Muscle layer of colon (tissue), 2 donors: ENCODE results near the gene NF2.
"Not testable (repeated sequence)": the region's sequence is repeated elsewhere in the genome, so short reads cannot be mapped to it uniquely, and the experiment has no call there.

Source experiments
- H3K27ac ChIP-seq: one replicate; pipeline ENCODE4 v1.7.0; 2013; ENCODE audit warnings: low read depth, mild to moderate bottlenecking, low read length, moderate library complexity
- H3K27me3 ChIP-seq, 2 donors: one replicate each; pipeline ENCODE4 v1.7.0; 2013; ENCODE audit warnings: low read length in 2 of 2, mild to moderate bottlenecking in 2 of 2; ENCODE audit not compliant: insufficient read depth in 2 of 2, control insufficient read depth in 1 of 2
- H3K36me3 ChIP-seq: one replicate; pipeline ENCODE4 v1.7.0; 2013; ENCODE audit warnings: mild to moderate bottlenecking, low read length; ENCODE audit not compliant: insufficient read depth
- H3K4me1 ChIP-seq: one replicate; pipeline ENCODE4 v1.7.0; 2013; ENCODE audit warnings: mild to moderate bottlenecking, low read length; ENCODE audit not compliant: insufficient read depth
- H3K4me3 ChIP-seq, 2 donors: one replicate each; pipeline ENCODE4 v1.7.0; 2013; ENCODE audit warnings: low read length in 2 of 2, low read depth in 1 of 2, mild to moderate bottlenecking in 1 of 2, moderate library complexity in 1 of 2
- H3K9ac ChIP-seq: one replicate; pipeline ENCODE4 v1.7.0; 2013; ENCODE audit warnings: low read length
- H3K9me3 ChIP-seq: one replicate; pipeline ENCODE4 v1.7.0; 2013; ENCODE audit warnings: mild to moderate bottlenecking, low read length
- donor health status: abdominal sarcoma.
- donor health status: Adenocarcinoma of cecum.

The NF2 gene

DNA sequence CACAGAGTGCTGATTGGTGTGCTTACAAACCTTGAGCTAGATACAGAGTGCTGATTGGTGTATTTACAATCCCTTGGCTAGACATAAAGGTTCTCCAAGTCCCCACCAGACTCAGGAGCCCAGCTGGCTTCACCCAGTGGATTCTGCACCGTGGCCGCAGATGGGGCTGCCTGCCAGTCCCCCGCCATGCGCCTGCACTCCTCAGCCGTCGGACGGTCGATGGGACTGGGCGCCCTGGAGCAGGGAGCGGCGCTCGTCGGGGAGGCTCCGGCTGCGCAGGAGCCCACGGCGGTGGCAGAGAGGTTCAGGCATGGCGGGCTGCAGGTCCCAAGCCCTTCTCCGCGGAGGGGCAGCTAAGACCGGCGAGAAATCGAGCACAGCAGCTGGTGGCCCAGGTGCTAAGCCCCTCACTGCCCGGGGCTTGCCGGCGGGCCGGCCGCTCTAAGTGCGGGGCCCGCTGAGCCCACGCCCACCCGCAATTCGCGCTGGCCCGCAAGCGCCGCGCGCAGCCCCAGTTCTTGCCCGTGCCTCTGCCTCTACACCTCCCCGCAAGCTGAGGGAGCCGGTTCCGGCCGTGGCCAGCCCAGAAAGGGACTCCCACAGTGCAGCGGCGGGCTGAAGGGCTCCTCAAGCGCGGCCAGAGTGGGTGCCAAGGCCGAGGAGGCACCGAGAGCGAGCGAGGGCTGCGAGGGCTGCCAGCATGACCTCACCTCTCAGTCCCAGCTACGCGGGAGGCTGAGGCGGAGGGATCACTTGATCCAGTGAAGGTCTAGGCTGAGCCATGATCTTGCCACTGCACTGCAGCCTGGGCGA lies 5.4 kb upstream of the NF2 start:
- not testable (repeated sequence) for H3K9ac ChIP-seq, H3K9me3 ChIP-seq, H3K4me3 ChIP-seq, H3K4me1 ChIP-seq, H3K36me3 ChIP-seq, H3K27me3 ChIP-seq, H3K27ac ChIP-seq

GRCh38 chr22:29598684-29599020 lies 4.8 kb upstream of the NF2 start:
- H3K4me1 ChIP-seq = no peaks in the 10 kb centered on the region
- no peak overlapping the region for H3K4me3 ChIP-seq

GRCh38 chr22:29604076-29604360 lies 585 bp downstream of the NF2 start:
- no peaks in the 10 kb centered on the region for H3K27me3 ChIP-seq
- peaks cover 18% of the 10 kb centered on the region for H3K4me1 ChIP-seq
- H3K27ac ChIP-seq = peak overlapping the region; percentile 96
- H3K9ac ChIP-seq = peak overlapping the region; percentile 94
- no peaks in the 10 kb centered on the region for H3K9me3 ChIP-seq
- H3K4me3 ChIP-seq = peak overlapping the region; percentile 82 to 88
- no peaks in the 10 kb centered on the region for H3K36me3 ChIP-seq

More at GRCh38 chr22:29598684-29599020, 4.8 kb upstream of the NF2 start:
- Histone ChIP-seq H3K27ac (no peak overlapping the region), H3K9ac (no peak overlapping the region), H3K9me3 (no peaks in the 10 kb centered on the region), H3K36me3 (no peaks in the 10 kb centered on the region), H3K27me3 (no peaks in the 10 kb centered on the region)

DNA sequence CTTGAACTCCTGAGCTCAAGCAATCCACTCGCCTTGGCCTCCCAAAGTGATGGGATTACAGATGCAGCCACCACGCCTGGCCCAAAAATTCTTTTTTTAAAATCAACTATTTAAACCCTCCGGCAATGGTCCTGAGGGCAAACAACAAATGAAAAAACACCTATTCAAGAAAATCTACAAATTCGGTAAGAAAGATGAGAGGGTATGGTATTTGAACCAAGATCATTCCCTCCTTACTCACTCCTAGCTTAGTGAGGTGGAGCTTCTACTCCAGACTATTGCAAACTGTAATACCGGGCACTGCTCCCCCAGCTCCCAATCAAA lies 2.1 kb downstream of the NF2 start:
- H3K9ac ChIP-seq = no peak overlapping the region
- H3K36me3 ChIP-seq = no peaks in the 10 kb centered on the region
- H3K4me3 ChIP-seq = no peak overlapping the region
- no peaks in the 10 kb centered on the region for H3K27me3 ChIP-seq
- no peak overlapping the region for H3K27ac ChIP-seq
- peaks cover 18% of the 10 kb centered on the region for H3K4me1 ChIP-seq
- H3K9me3 ChIP-seq = no peaks in the 10 kb centered on the region

GRCh38 chr22:29606320-29606719 lies 2.9 kb downstream of the NF2 start:
- Histone ChIP-seq H3K9ac (no peak overlapping the region), H3K4me3 (no peak overlapping the region), H3K4me1 (peaks cover 18% of the 10 kb centered on the region), H3K27ac (no peak overlapping the region), H3K9me3 (no peaks in the 10 kb centered on the region), H3K36me3 (no peaks in the 10 kb centered on the region), H3K27me3 (no peaks in the 10 kb centered on the region)

GRCh38 chr22:29607426-29607825 lies 4.0 kb downstream of the NF2 start:
- Histone ChIP-seq H3K36me3 (no peaks in the 10 kb centered on the region), H3K27me3 (no peaks in the 10 kb centered on the region), H3K9me3 (no peaks in the 10 kb centered on the region), H3K4me3 (no peak overlapping the region), H3K4me1 (peaks cover 18% of the 10 kb centered on the region), H3K9ac (no peak overlapping the region), H3K27ac (no peak overlapping the region)

DNA sequence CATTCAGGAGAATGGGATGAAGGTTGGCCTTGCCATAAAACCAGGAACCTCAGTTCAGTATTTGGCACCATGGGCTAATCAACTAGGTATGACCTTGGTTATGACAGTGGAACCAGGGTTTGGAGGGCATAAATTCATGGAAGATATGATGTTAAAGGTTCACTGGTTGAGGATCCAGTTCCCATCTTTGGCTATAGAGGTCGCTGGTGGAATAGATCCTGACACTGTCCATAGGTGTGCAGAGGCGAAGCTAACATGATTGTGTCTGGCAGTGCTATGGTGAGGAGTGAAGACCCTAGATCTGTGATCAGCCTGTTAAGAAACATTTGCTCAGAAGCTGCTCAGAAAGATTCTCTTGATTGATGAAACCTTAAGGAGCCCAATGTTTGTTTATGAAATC lies 5.7 kb downstream of the NF2 start:
- no peaks in the 10 kb centered on the region for H3K27me3 ChIP-seq
- H3K27ac ChIP-seq = no peak overlapping the region
- H3K9me3 ChIP-seq = no peaks in the 10 kb centered on the region

DNA sequence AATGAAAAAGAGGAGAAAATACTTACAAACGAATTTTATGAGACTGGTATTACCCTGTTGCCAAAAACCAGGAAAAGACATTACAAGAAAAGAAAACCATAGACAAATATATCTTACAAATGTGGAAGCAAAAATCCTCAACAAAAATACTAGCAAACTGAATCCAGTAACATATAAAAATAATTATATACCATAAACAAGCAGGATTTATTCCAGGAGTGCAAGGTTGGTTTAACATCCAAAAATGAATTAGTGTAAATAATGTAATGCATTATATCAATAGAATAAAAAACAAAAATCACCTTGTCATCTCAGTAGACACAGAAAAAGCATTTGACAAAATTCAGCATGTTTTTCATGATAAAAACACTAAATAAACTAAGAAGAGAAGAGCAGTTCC lies 7.3 kb downstream of the NF2 start:
- Histone ChIP-seq H3K9me3 (no peaks in the 10 kb centered on the region), H3K4me1 (peaks cover 2% of the 10 kb centered on the region), H3K4me3 (no peak overlapping the region), H3K36me3 (no peaks in the 10 kb centered on the region), H3K27me3 (no peaks in the 10 kb centered on the region), H3K9ac (no peak overlapping the region), H3K27ac (no peak overlapping the region)

More for the DNA sequence above, 5.7 kb downstream of the NF2 start:
- Histone ChIP-seq H3K9ac (no peak overlapping the region), H3K4me3 (no peak overlapping the region), H3K36me3 (no peaks in the 10 kb centered on the region), H3K4me1 (peaks cover 18% of the 10 kb centered on the region)

GRCh38 chr22:29615705-29616327 lies 12.4 kb downstream of the NF2 start:
- no peak overlapping the region for H3K9ac ChIP-seq
- H3K36me3 ChIP-seq = no peaks in the 10 kb centered on the region
- no peaks in the 10 kb centered on the region for H3K9me3 ChIP-seq
- peaks cover 11% of the 10 kb centered on the region for H3K4me1 ChIP-seq
- H3K27ac ChIP-seq = no peak overlapping the region
- no peak overlapping the region for H3K4me3 ChIP-seq
- no peaks in the 10 kb centered on the region for H3K27me3 ChIP-seq

DNA sequence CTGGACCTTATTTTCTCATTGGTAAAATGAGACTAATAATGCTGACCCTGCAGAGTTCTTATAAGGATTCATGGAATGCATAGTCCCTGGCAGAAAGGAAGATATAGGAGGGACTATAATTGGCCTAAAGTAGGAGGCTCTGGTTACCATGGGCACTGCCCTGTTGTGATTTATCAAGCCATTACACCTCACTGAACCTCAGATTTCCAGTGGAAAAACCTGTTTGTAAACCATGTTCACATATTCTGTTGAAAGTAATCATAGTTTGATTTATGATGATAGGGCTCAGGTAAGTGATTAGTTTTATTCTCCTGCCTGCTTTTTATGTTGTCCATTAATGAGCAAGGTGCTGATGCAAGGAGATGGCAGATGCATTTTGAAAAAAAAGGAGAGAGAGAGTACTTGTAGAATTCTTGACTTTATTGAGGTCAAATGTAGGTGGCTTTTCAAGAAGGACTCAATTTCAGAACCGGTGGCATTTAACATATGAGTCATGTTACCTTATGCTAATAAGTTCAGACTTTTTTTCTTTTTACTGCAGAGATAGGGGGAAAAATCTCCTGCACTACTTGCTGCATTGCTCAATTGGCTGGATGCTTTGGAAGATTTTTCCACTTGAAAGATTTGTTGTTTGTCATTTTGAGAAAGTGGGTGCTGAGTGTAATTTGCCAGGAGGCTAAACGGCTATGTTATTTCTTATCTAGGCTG lies 14.6 kb downstream of the NF2 start:
- no peak overlapping the region for H3K4me3 ChIP-seq
- no peak overlapping the region for H3K27ac ChIP-seq
- H3K27me3 ChIP-seq = no peaks in the 10 kb centered on the region
- peaks cover 21% of the 10 kb centered on the region for H3K4me1 ChIP-seq
- H3K9me3 ChIP-seq = no peaks in the 10 kb centered on the region
- no peaks in the 10 kb centered on the region for H3K36me3 ChIP-seq
- no peak overlapping the region for H3K9ac ChIP-seq

GRCh38 chr22:29621761-29622526 lies 18.5 kb downstream of the NF2 start:
- peaks cover 43% of the 10 kb centered on the region for H3K4me1 ChIP-seq
- no peak overlapping the region for H3K27ac ChIP-seq
- no peak overlapping the region for H3K4me3 ChIP-seq
- H3K9ac ChIP-seq = no peak overlapping the region
- H3K27me3 ChIP-seq = no peaks in the 10 kb centered on the region
- no peaks in the 10 kb centered on the region for H3K9me3 ChIP-seq
- H3K36me3 ChIP-seq = no peaks in the 10 kb centered on the region
